CD4-positive, alpha-beta memory T cell (primary cell): ENCODE data around the gene CHST14. TPM values are rescaled to one million over a fixed set of nuclear protein-coding genes. Genes with fewer than 3 reads are reported as not detected.

Experiments
- CTCF ChIA-PET: fragments of 350-600 bp; sonication (Branson Sonifier 250); formaldehyde crosslinking; loops from one replicate; lab custom pipeline; 2021; ENCODE audit warnings: inconsistent platforms; ENCODE audit not compliant: partially characterized antibody; lab: Charles Lee
- POLR2A ChIA-PET: fragments of 350-600 bp; sonication (Branson Sonifier 250); formaldehyde crosslinking; loops from one replicate; lab custom pipeline; 2021; ENCODE audit not compliant: partially characterized antibody; lab: Charles Lee
- DNase-seq, 5 donors: peaks; one replicate each; pipeline versions ENCODE4 v3.0.0 to v3.0.0-alpha.2; 2020 to 2022; ENCODE audit warnings: mixed read lengths in 1 of 5
- H3K27ac ChIP-seq: one replicate; pipeline ENCODE4 v1.7.0; 2013; ENCODE audit warnings: low read depth, low read length
- H3K27me3 ChIP-seq: 2 replicates; pipeline ENCODE4 v1.7.0; 2013; ENCODE audit warnings: mild to moderate bottlenecking, low read length, moderate library complexity; ENCODE audit not compliant: insufficient read depth
- H3K36me3 ChIP-seq: 2 replicates; pipeline ENCODE4 v1.7.0; 2013; ENCODE audit warnings: mild to moderate bottlenecking, low read length, moderate library complexity; ENCODE audit not compliant: insufficient read depth
- H3K4me1 ChIP-seq: 2 replicates; pipeline ENCODE4 v1.7.0; 2013; ENCODE audit warnings: mild to moderate bottlenecking, low read length, moderate library complexity; ENCODE audit not compliant: insufficient read depth
- H3K4me3 ChIP-seq, 2 donors: one replicate each; pipeline ENCODE4 v1.7.0; 2013; ENCODE audit warnings: low read length in 2 of 2, mild to moderate bottlenecking in 1 of 2
- H3K9me3 ChIP-seq, 2 donors: one replicate each; pipeline ENCODE4 v1.7.0; 2013; ENCODE audit warnings: low read length in 2 of 2, control low read depth in 1 of 2; ENCODE audit not compliant: control insufficient read depth in 1 of 2
- H3K27ac Mint-ChIP-seq, 7 donors: one replicate each; pipeline ENCODE4 v1.8.0; 2020 to 2021; ENCODE audit warnings: mixed read lengths in 7 of 7, mild to moderate bottlenecking in 6 of 7, inconsistent platforms in 3 of 7, moderate library complexity in 3 of 7
- H3K27me3 Mint-ChIP-seq, 2 donors: one replicate each; pipeline ENCODE4 v1.8.0; 2020 to 2021; ENCODE audit warnings: mixed read lengths in 2 of 2
- H3K36me3 Mint-ChIP-seq, 2 donors: one replicate each; pipeline ENCODE4 v1.8.0; 2020 to 2021; ENCODE audit warnings: mixed read lengths in 2 of 2, inconsistent platforms in 1 of 2, mild to moderate bottlenecking in 1 of 2
- H3K4me1 Mint-ChIP-seq, 4 donors: one replicate each; pipeline ENCODE4 v1.8.0; 2020 to 2021; ENCODE audit warnings: mixed read lengths in 4 of 4, mild to moderate bottlenecking in 1 of 4
- H3K4me3 Mint-ChIP-seq, 8 donors: one replicate each; pipeline ENCODE4 v1.8.0; 2020 to 2021; ENCODE audit warnings: mixed read lengths in 8 of 8, mild to moderate bottlenecking in 7 of 8, moderate library complexity in 6 of 8, inconsistent platforms in 3 of 8
- H3K9me3 Mint-ChIP-seq, 8 donors: one replicate each; pipeline ENCODE4 v1.8.0; 2020 to 2021; ENCODE audit warnings: mixed read lengths in 8 of 8, mild to moderate bottlenecking in 5 of 8, inconsistent platforms in 3 of 8, moderate library complexity in 1 of 8
- intact Hi-C: fragments of 100-400 bp; cut with micrococcal nuclease; formaldehyde crosslinking; loops from one replicate; pipeline ENCODE4 v1.15.1; 2023
- polyA plus RNA-seq, 2 donors: library from polyadenylated mRNA; unstranded; fragments of 300-500 nt; fragmentation: Illumina TruSeq; gene quantifications; one replicate each; pipeline ENCODE4 v1.2.3, GENCODE V29; 2021
- total RNA-seq, 2 experiments: library from RNA; stranded (reverse); gene quantifications; one replicate each; pipeline ENCODE4 v1.2.3, GENCODE V29; 2021

The CHST14 gene
- total and polyA plus RNA-seq, 4 experiments from 2014 or later, result 0.64 to 10.5 (median 5.3) TPM

DNA sequence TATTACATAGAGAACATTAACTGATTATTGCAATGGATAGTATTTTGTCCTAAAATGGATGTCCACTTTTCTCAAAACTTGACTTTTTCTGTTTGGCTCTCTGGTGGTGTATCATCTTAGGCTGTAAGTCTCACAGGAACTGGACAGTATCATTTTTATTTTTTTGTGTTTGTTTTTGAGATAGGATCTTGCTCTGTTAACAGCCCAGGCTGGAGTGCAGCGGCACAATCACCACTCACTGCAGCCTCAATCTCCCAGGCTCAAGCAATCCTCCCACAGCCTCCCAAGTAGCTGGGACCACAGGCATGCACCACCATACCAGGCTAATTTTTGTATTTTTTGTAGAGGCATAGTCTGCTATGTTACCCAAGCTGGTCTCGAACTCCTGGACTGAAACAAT, 13.1 kb downstream of the CHST14 start:
- H3K4me3 Mint-ChIP-seq, result no peak overlapping the region
- H3K27me3 Mint-ChIP-seq, result peaks cover 3 to 13% of the 10 kb centered on the region in 2 donors
- no peak overlapping the region for H3K27ac ChIP-seq
- H3K4me1 Mint-ChIP-seq, result no peaks in the 10 kb centered on the region
- intact Hi-C loops, result no loop called here
- H3K27ac Mint-ChIP-seq, result no peak overlapping the region
- no peaks in the 10 kb centered on the region for H3K9me3 ChIP-seq
- H3K9me3 Mint-ChIP-seq, result peaks cover 0 to 2% (median 0%) of the 10 kb centered on the region in 8 donors
- H3K4me1 ChIP-seq, result no peaks in the 10 kb centered on the region
- H3K36me3 Mint-ChIP-seq, result no peaks in the 10 kb centered on the region
- POLR2A ChIA-PET, result no interaction called here
- no peak for DNase-seq
- H3K36me3 ChIP-seq, result no peaks in the 10 kb centered on the region
- H3K4me3 ChIP-seq, result no peak overlapping the region
- CTCF ChIA-PET, result interaction anchor here (0.7 kb wide), 1 partner anchor 1051 kb away, joined by 4 read pairs; no protein-coding TSS in a partner anchor
- H3K27me3 ChIP-seq, result no peaks in the 10 kb centered on the region

GRCh38 chr15:40486066-40486770, 15.4 kb downstream of the CHST14 start:
- Mint-ChIP-seq H3K4me3 (peak overlapping the region in 4 of 8 donors; percentile 13 to 68 (median 25)), H3K36me3 (no peaks in the 10 kb centered on the region), H3K27me3 (peaks cover 0 to 10% of the 10 kb centered on the region in 2 donors), H3K4me1 (no peaks in the 10 kb centered on the region), H3K27ac (no peak overlapping the region), H3K9me3 (peaks cover 0 to 2% (median 0%) of the 10 kb centered on the region in 8 donors)
- ChIA-PET CTCF (no interaction called here), POLR2A (no interaction called here)
- Histone ChIP-seq H3K36me3 (no peaks in the 10 kb centered on the region), H3K27me3 (no peaks in the 10 kb centered on the region), H3K4me3 (no peak overlapping the region), H3K9me3 (no peaks in the 10 kb centered on the region), H3K4me1 (no peaks in the 10 kb centered on the region), H3K27ac (no peak overlapping the region)
- intact Hi-C loops, result no loop called here
- DNase-seq, result no peak

GRCh38 chr15:40487816-40488682, 17.3 kb downstream of the CHST14 start:
- Histone ChIP-seq H3K36me3 (no peaks in the 10 kb centered on the region), H3K27me3 (no peaks in the 10 kb centered on the region), H3K4me3 (no peak overlapping the region), H3K9me3 (no peaks in the 10 kb centered on the region), H3K27ac (no peak overlapping the region), H3K4me1 (peaks cover 5% of the 10 kb centered on the region)
- POLR2A ChIA-PET, result no interaction called here
- Mint-ChIP-seq H3K4me1 (peaks cover 3 to 4% (median 3%) of the 10 kb centered on the region in 4 donors), H3K27me3 (peaks cover 0 to 5% of the 10 kb centered on the region in 2 donors), H3K9me3 (peaks cover 0 to 2% (median 0%) of the 10 kb centered on the region in 8 donors), H3K36me3 (no peaks in the 10 kb centered on the region), H3K4me3 (no peak overlapping the region), H3K27ac (no peak overlapping the region)
- intact Hi-C loops, result no loop called here
- DNase-seq, result no peak
- CTCF ChIA-PET, result interaction anchor here (0.7 kb wide), 1 partner anchor 9 kb away, joined by 4 read pairs; no protein-coding TSS in a partner anchor

DNA sequence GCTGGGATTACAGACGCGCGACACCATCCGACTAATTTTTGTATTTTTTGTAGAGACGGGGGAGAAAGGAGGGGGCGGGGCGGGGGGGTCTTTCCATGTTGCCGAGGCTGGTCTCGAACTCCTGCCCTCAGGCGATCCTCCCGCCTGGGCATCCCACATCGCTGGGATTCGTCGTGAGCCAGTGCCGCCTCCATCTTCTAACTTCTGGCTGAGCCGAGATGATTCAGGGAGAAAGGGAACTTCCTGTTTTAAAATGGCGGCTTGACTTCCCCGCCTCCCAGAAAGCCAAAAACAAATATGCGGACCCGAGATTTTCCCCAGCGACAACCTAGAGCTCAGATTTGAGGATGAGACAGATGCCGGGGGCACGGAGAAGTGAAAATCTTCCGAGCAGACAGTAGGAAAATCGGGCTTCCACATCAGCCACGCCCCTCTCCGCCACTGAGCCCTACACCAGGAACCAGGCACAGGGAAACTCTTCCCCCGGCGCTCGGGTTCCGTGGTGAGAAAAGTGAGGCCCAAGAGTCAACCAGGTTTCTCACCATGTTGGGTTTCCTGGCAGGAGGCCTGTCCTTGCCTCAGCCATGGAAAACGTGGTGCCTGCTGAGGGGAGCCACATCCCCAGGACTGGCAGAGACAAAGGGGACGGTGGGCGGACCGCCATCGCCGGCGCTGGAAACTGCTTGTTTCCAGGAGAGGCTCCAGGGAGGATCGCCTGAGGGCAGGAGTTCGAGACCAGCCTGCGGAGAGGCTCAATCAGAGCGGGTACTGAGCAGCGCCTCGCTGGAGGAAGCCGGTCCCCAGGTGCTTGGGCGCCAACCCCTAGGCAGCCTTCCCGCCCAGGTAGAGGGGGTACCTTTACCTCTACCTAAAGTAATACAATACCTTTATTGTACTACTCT, 18.7 kb downstream of the CHST14 start:
- no peaks in the 10 kb centered on the region for H3K36me3 ChIP-seq
- Mint-ChIP-seq H3K36me3 (no peaks in the 10 kb centered on the region), H3K9me3 (peaks cover 0 to 2% (median 0%) of the 10 kb centered on the region in 8 donors), H3K27ac (no peak overlapping the region), H3K27me3 (peaks cover 0 to 5% of the 10 kb centered on the region in 2 donors), H3K4me3 (no peak overlapping the region), H3K4me1 (peaks cover 14 to 19% (median 16%) of the 10 kb centered on the region in 4 donors)
- H3K27ac ChIP-seq, result no peak overlapping the region
- no peaks in the 10 kb centered on the region for H3K9me3 ChIP-seq
- CTCF ChIA-PET, result no interaction called here
- POLR2A ChIA-PET, result no interaction called here
- no peaks in the 10 kb centered on the region for H3K27me3 ChIP-seq
- no peak for DNase-seq
- H3K4me1 ChIP-seq, result peaks cover 19% of the 10 kb centered on the region
- intact Hi-C loops, result no loop called here
- H3K4me3 ChIP-seq, result no peak overlapping the region

DNA sequence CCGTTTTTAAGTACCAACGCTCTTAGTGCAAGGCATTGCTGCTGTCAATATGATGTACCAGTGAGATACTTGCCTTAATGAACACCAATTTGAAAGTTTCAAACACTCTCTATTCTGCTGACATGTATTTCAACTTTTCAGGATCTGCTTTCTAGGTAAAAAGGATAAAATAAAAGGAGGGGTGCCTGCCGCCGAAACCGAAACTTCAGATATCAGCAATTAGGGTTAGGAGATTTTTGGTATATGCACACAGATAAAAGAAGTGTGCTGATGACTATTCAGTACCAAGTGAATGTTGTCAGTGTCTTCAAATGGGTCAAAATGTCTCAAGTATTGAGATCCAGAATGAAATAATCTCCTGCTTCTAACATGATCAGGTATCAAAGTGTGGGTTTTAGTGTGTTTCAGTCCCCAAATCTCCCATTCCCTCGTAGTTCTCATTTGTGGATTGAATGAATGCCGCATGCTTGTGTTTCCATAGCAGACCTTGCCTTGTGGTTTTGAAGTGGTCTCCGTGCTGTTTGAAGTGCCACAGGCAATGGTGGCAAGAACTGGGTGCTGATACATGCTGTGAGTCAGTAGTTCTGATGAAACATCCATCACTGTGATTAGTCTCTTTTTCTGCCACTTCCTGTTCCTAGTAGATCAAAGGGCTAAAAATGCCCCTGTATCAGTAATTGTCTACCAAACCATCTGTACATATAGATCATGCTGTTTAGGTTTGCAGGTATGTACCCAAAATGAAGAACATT, 22.5 kb downstream of the CHST14 start:
- intact Hi-C loops, result loop anchor here (2.0 kb wide), 1 partner anchor 14 kb away; no protein-coding TSS in a partner anchor
- peaks cover 19% of the 10 kb centered on the region for H3K4me1 ChIP-seq
- no peaks in the 10 kb centered on the region for H3K9me3 ChIP-seq
- H3K4me1 Mint-ChIP-seq, result peaks cover 14 to 22% (median 19%) of the 10 kb centered on the region in 4 donors
- H3K36me3 Mint-ChIP-seq, result no peaks in the 10 kb centered on the region
- H3K27ac ChIP-seq, result peak overlapping the region; percentile 20
- DNase-seq, result peak; percentile 33 to 80 (median 41)
- peak overlapping the region; percentile 63 to 84 (median 76) for H3K4me3 Mint-ChIP-seq
- peak overlapping the region; percentile 11 to 84 (median 65) for H3K27ac Mint-ChIP-seq
- peak overlapping the region; percentile 6 to 17 for H3K4me3 ChIP-seq
- ChIA-PET POLR2A (no interaction called here), CTCF (no interaction called here)
- H3K27me3 Mint-ChIP-seq, result no peaks in the 10 kb centered on the region
- no peaks in the 10 kb centered on the region for H3K27me3 ChIP-seq
- H3K9me3 Mint-ChIP-seq, result no peaks in the 10 kb centered on the region
- no peaks in the 10 kb centered on the region for H3K36me3 ChIP-seq

- Mint-ChIP-seq H3K9me3 (no peaks in the 10 kb centered on the region), H3K27ac (peak overlapping the region in 3 of 7 donors; percentile 16 to 61 (median 31)), H3K4me3 (no peak overlapping the region), H3K4me1 (peaks cover 14 to 22% (median 19%) of the 10 kb centered on the region in 4 donors), H3K27me3 (no peaks in the 10 kb centered on the region), H3K36me3 (no peaks in the 10 kb centered on the region)
- POLR2A ChIA-PET, result no interaction called here
- CTCF ChIA-PET, result no interaction called here
- intact Hi-C loops, result no loop called here
- no peaks in the 10 kb centered on the region for H3K27me3 ChIP-seq
- H3K4me3 ChIP-seq, result no peak overlapping the region
- H3K4me1 ChIP-seq, result peaks cover 19% of the 10 kb centered on the region
- no peaks in the 10 kb centered on the region for H3K36me3 ChIP-seq
- H3K9me3 ChIP-seq, result no peaks in the 10 kb centered on the region
- no peak for DNase-seq
- H3K27ac ChIP-seq, result no peak overlapping the region
Observed at GRCh38 chr15:40495516-40495915, 24.7 kb downstream of the CHST14 start.
